ENCODE results near the gene PATL1. TPM values are rescaled to one million over a fixed set of nuclear protein-coding genes. Genes with fewer than 3 reads are reported as not detected.
A peak's percentile ranks its signal among the peaks of the same experiment; 100 is the strongest.

PATL1 gene, protein sequence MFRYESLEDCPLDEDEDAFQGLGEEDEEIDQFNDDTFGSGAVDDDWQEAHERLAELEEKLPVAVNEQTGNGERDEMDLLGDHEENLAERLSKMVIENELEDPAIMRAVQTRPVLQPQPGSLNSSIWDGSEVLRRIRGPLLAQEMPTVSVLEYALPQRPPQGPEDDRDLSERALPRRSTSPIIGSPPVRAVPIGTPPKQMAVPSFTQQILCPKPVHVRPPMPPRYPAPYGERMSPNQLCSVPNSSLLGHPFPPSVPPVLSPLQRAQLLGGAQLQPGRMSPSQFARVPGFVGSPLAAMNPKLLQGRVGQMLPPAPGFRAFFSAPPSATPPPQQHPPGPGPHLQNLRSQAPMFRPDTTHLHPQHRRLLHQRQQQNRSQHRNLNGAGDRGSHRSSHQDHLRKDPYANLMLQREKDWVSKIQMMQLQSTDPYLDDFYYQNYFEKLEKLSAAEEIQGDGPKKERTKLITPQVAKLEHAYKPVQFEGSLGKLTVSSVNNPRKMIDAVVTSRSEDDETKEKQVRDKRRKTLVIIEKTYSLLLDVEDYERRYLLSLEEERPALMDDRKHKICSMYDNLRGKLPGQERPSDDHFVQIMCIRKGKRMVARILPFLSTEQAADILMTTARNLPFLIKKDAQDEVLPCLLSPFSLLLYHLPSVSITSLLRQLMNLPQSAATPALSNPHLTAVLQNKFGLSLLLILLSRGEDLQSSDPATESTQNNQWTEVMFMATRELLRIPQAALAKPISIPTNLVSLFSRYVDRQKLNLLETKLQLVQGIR
- total RNA-seq (10 to 100 TPM; 20.2 to 30.4 (median 25.2) TPM), polyA plus RNA-seq (10 to 100 TPM in 1 of 2 donors, 1 to 10 TPM in 1; 9.0 to 13.8 TPM)
- long read RNA-seq, donor 1, full-length matches to known transcripts: 1 of 3 reads
- long read RNA-seq, donor 1, partial matches to known transcripts: 2 of 3 reads
- long read RNA-seq, donor 1, other reads (novel, unspliced or antisense): 0 of 3 reads
- long read RNA-seq, donor 2, full-length matches to known transcripts: 2 of 6 reads
- long read RNA-seq, donor 2, partial matches to known transcripts: 2 of 6 reads
- long read RNA-seq, donor 2, other reads (novel, unspliced or antisense): 2 of 6 reads
- long read RNA-seq, donor 3, full-length matches to known transcripts: 2 of 10 reads
- long read RNA-seq, donor 3, partial matches to known transcripts: 7 of 10 reads
- long read RNA-seq, donor 3, other reads (novel, unspliced or antisense): 1 of 10 reads

DNA sequence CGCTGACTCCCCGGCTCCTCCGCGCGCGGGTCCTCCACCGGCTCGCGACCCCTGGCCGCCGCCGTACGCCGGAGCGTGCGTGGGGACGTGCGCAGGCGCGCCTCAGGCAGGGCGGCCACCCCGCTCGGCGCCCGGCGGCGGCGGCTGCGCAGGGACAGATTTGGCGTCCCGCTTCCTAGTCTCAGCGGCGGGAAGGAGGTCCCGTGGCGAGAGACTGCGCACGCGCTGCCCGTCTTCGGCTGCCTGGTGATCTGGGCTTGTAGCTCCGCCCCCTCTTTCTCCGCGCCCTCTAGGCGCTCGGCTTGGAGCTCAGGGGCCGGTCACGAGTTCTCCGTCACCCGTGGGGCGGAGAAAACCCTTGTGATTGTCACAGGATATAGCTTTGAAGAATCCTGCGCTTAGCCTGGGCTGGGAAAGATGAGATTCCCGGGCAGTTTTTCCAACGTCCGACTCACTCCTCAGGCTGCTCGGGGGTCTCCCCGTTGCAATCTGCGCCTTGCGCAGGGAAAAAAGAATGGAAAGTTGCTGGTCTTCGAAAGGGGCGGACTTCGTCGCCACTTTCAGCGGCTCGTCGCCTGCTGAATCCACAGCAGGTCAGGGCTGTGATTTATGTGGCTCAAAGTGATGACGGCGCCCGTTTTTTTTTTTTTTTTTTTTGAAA lies at the start of gene PATL1:
PATL1 (minus strand) TSS at position 88 of the 661 bp plus-strand sequence. CDS start 142 bp downstream, outside the sequence.
- peaks cover 0 to 28% (median 18%) of the 10 kb centered on the region in 9 donors for H3K36me3 ChIP-seq
- no peaks in the 10 kb centered on the region for H3K9me3 ChIP-seq
- peak; percentile 99 to 100 for DNase-seq
- H3K4me1 ChIP-seq: peaks cover 0 to 43% (median 22%) of the 10 kb centered on the region in 9 donors
- H3K4me3 ChIP-seq: peak within 1 kb of the TSS; percentile 55 to 98 (median 90)
- WGBS, 2 donors: 0% methylated on average over 65 to 68 of the region's 68 CpGs
- ATAC-seq: peak; percentile 96 to 99 (median 98)
- H3K27ac ChIP-seq: peak within 1 kb of the TSS; percentile 75 to 99 (median 96)
- TF ChIP-seq, protein P1, sequence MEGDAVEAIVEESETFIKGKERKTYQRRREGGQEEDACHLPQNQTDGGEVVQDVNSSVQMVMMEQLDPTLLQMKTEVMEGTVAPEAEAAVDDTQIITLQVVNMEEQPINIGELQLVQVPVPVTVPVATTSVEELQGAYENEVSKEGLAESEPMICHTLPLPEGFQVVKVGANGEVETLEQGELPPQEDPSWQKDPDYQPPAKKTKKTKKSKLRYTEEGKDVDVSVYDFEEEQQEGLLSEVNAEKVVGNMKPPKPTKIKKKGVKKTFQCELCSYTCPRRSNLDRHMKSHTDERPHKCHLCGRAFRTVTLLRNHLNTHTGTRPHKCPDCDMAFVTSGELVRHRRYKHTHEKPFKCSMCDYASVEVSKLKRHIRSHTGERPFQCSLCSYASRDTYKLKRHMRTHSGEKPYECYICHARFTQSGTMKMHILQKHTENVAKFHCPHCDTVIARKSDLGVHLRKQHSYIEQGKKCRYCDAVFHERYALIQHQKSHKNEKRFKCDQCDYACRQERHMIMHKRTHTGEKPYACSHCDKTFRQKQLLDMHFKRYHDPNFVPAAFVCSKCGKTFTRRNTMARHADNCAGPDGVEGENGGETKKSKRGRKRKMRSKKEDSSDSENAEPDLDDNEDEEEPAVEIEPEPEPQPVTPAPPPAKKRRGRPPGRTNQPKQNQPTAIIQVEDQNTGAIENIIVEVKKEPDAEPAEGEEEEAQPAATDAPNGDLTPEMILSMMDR (IDR thresholded peaks at IDR 0.05): peak in 1 of 9 donors; percentile 1
- H3K27me3 ChIP-seq: no peaks in the 10 kb centered on the region
- intact Hi-C loops (cut with DNase I): loop anchor here in 7 of 10 donors (1.0 to 10.0 kb wide), 10 partner anchors 52 to 143 kb away; partner anchors contain the start of genes OSBP (in 4 of the 7) and MRPL16 (in 1 of the 7)

DNA sequence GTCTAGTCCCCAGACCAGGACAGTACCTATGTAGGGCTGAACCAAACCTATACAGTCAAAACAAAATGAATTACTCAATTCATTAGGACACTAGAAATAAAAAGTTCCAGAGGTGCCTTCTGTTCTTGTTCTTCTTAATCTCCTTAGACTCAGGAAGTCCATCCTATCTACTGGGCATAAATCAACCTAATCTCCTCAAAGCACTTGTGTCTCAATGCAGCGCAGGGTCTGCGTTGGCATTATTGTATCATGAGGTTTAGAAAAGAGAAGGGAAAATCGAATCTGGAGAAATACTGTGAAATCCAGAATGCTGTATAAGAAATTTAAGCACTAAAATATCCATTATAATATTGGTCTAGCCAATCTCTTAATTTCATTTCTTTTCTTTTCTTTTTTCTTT lies 47.2 kb upstream of the PATL1 start:
- ATAC-seq (no peak), DNase-seq (no peak)
- peaks cover 0 to 23% (median 7%) of the 10 kb centered on the region in 7 donors for H3K27me3 ChIP-seq
- no peak overlapping the region for H3K27ac ChIP-seq
- TF ChIP-seq, protein P1 (IDR thresholded peaks at IDR 0.05): no peak
- H3K36me3 ChIP-seq: no peaks in the 10 kb centered on the region
- no peak overlapping the region for H3K4me3 ChIP-seq
- 60 to 65% methylated on average over 3 of the region's 3 CpGs for WGBS, 2 donors
- no peaks in the 10 kb centered on the region for H3K4me1 ChIP-seq
- intact Hi-C loops (cut with DNase I): no loop called here
- no peaks in the 10 kb centered on the region for H3K9me3 ChIP-seq

DNA sequence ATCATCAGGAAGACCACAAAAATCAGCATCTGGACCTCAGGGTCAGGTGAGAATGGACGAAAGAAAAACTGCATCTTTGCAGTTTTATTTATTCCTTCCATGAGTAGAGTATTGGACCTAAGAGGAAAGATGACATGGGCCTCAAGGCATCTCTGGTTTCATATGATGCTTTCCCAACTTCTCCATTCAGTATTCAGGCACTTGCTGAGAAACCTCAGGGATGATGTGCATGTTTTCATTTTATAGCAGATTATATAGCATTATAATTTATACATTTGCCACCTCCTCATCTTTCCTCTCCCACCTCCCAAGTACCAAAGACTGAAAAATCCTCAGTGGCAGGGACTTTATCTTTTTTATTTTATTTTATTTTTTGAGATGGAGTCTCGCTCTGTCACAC lies 44.9 kb upstream of the PATL1 start, which contains the start of gene OR10V1:
OR10V1 (minus strand) TSS at position 101 of the 400 bp plus-strand sequence; CDS start at position 101, 0 bp downstream.
- intact Hi-C loops (cut with DNase I): no loop called here
- ATAC-seq: no peak

More for the DNA sequence above, 44.9 kb upstream of the PATL1 start, which contains the start of gene OR10V1:
- 85 to 87% methylated on average over 2 of the region's 2 CpGs for WGBS, 2 donors
- Histone ChIP-seq H3K36me3 (no peaks in the 10 kb centered on the region), H3K27me3 (peaks cover 0 to 21% (median 7%) of the 10 kb centered on the region in 7 donors), H3K9me3 (no peaks in the 10 kb centered on the region), H3K27ac (no peak within 1 kb of the TSS), H3K4me3 (no peak within 1 kb of the TSS), H3K4me1 (no peaks in the 10 kb centered on the region)
- no peak for DNase-seq
- TF ChIP-seq, protein P1 (IDR thresholded peaks at IDR 0.05): no peak
